Measurements from ENCODE around the gene PIGP. TPM values are rescaled to one million over a fixed set of nuclear protein-coding genes. Genes with fewer than 3 reads are reported as not detected.

PIGP gene
- total and polyA plus RNA-seq, 9 of the 15 experiments (the other 6 are each of a cell fraction or from before 2014, with no cell fraction given) = 18.3 to 122 (median 35.6) TPM

GRCh38 chr21:37085726-37086125, 12.9 kb upstream of the PIGP start (continued):
- TF ChIP-seq RERE (CRISPR knock-in tag; IDR thresholded peaks at IDR 0.05; ENCODE audit: borderline replicate concordance) = no peak
- TF ChIP-seq KHSRP (IDR thresholded peaks at IDR 0.05) = 0 out of 2 replicates have a peak, but pooled peaks have one; percentile 29
- no peak for TF ChIP-seq ZNF253 (CRISPR knock-in tag; conservative IDR thresholded peaks at IDR 0.05)
- TF ChIP-seq CHD1 (IDR thresholded peaks at IDR 0.05; ENCODE audit: low read length) = no peak
- TF ChIP-seq CTCF (IDR thresholded peaks at IDR 0.05 in 2 of 3, conservative IDR thresholded peaks at IDR 0.05 in 1 of 3; ENCODE audit: insufficient read depth in 2 of 3, low read depth in 1 of 3, low read length in 3 of 3) = no peak
- TF ChIP-seq CGGBP1 (CRISPR knock-in tag; IDR thresholded peaks at IDR 0.05) = no peak
- TF ChIP-seq ELF4 (CRISPR knock-in tag; IDR thresholded peaks at IDR 0.05) = no peak
- no peak for TF ChIP-seq ZNF764 (CRISPR knock-in tag; IDR thresholded peaks at IDR 0.05; ENCODE audit: low read depth)
- TF ChIP-seq ZC3H4 (CRISPR knock-in tag; IDR thresholded peaks at IDR 0.05; ENCODE audit: borderline replicate concordance) = no peak
- no peak for TF ChIP-seq ZNF740 (CRISPR knock-in tag; IDR thresholded peaks at IDR 0.05)
- TF ChIP-seq ZNF740 (tag; IDR thresholded peaks at IDR 0.05) = no peak
- TF ChIP-seq E2F3 (CRISPR knock-in tag; IDR thresholded peaks at IDR 0.05) = no peak
- TF ChIP-seq SRSF9 (IDR thresholded peaks at IDR 0.05; ENCODE audit: borderline replicate concordance, low read depth, low read length) = no peak
- TF ChIP-seq ARNT (IDR thresholded peaks at IDR 0.05) = no peak
- TF ChIP-seq SP1 (CRISPR knock-in tag; IDR thresholded peaks at IDR 0.05) = no peak
- no peak for TF ChIP-seq ZNF830 (CRISPR knock-in tag; IDR thresholded peaks at IDR 0.05)
- no peak for TF ChIP-seq ESRRB (CRISPR knock-in tag; IDR thresholded peaks at IDR 0.05; ENCODE audit: borderline replicate concordance)
- TF ChIP-seq THAP12 (CRISPR knock-in tag; IDR thresholded peaks at IDR 0.05) = no peak

Measured in K562 (cell line).